Heart right ventricle (tissue), 16 donors: ENCODE results near the gene ZNF646. TPM values are rescaled to one million over a fixed set of nuclear protein-coding genes. Genes with fewer than 3 reads are reported as not detected.

Experiments used
- ATAC-seq, 8 donors: fragments of 200-7000 bp; cut with Tn5 transposase; one replicate each; pipeline ENCODE4 v1.9.1; 2020; ENCODE audit warnings: mild to moderate bottlenecking in 8 of 8, moderate library complexity in 8 of 8, moderate number of reproducible peaks in 1 of 8
- DNase-seq, 2 donors: peaks; one replicate each; pipeline ENCODE4 v3.0.0-alpha.2; 2020
- H3K27ac ChIP-seq, 10 donors: fragments of 200-600 bp; sonication (generic) in 2 of 10; one replicate each; pipeline versions ENCODE4 v1.5.0 to v1.8.0; 2020 to 2022; ENCODE audit warnings: mild to moderate bottlenecking in 3 of 10
- H3K27me3 ChIP-seq, 7 donors: fragments of 200-600 bp; one replicate each; pipeline ENCODE4 v1.8.0; 2021 to 2022; ENCODE audit warnings: mild to moderate bottlenecking in 2 of 7
- H3K36me3 ChIP-seq, 9 donors: fragments of 200-600 bp; sonication (generic) in 1 of 9; one replicate each; pipeline versions ENCODE4 v1.5.0 to v1.8.0; 2020 to 2022; ENCODE audit warnings: mild to moderate bottlenecking in 2 of 9
- H3K4me1 ChIP-seq, 9 donors: fragments of 200-600 bp; sonication (generic) in 1 of 9; one replicate each; pipeline versions ENCODE4 v1.5.0 to v1.8.0; 2020 to 2022; ENCODE audit warnings: mild to moderate bottlenecking in 4 of 9
- H3K4me3 ChIP-seq, 10 donors: fragments of 200-600 bp; sonication (generic) in 2 of 10; one replicate each; pipeline versions ENCODE4 v1.5.0 to v1.8.0; 2020 to 2022; ENCODE audit warnings: mild to moderate bottlenecking in 7 of 10, moderate library complexity in 2 of 10
- H3K9me3 ChIP-seq, 11 donors: fragments of 200-600 bp in 10 of 11; sonication (generic) in 2 of 11; one replicate each; pipeline versions ENCODE4 v1.5.0 to v1.8.0; 2013 to 2022; ENCODE audit warnings: mild to moderate bottlenecking in 2 of 11, control low read depth in 1 of 11, moderate library complexity in 1 of 11
- CTCF ChIP-seq, 9 donors: fragments of 200-600 bp; sonication (generic) in 2 of 9; IDR thresholded peaks; one replicate each; pipeline versions ENCODE4 v1.5.0 to v1.8.0; 2021 to 2022; ENCODE audit warnings: antibody characterized with exemption in 9 of 9, mild to moderate bottlenecking in 5 of 9, moderate library complexity in 1 of 9
- WGBS, 2 donors: extraction: QIAGEN DNeasy Blood & Tissue Kit; methylation state at CpG; one replicate each; pipeline ENCODE4 v1.1.7; 2013; ENCODE audit warnings: inconsistent platforms in 1 of 2; 5-methylcytosine and 5-hydroxymethylcytosine counted together
- intact Hi-C, 10 donors: fragments of 100-400 bp; cut with DNase I; formaldehyde crosslinking; loops; one replicate each; pipeline versions ENCODE4 v1.11.1 to v1.14.2; 2022
- polyA plus RNA-seq, 2 donors: library from polyadenylated mRNA; stranded (reverse); fragments of 200-250 nt; gene quantifications; one replicate each; pipeline ENCODE4 v1.2.3, GENCODE V29; 2013
- total RNA-seq, 10 donors: library from RNA; stranded (reverse); fragmentation: NEBNext Ultra II Directional in 3 of 10; extraction: Animal tissue kit (Norgen Biotek cat#: 25700) in 3 of 10; gene quantifications; one replicate each; pipeline versions ENCODE4 v1.2.1 to v1.2.4, GENCODE V29; 2021 to 2023
- donor health status: Arrhythmogenic right ventricular cardiomyopathy.
- donor health status: ischemic (EF 13 %, LVEDD 7.1; RV severe dilation, severe dysfunction).
- donor health status: healthy with polysubstance abuse.
- donor health status: DM: no; HTN: yes; CAD: no.
- donor health status: DM: no; HTN: no; CAD: no.
- donor health status: ischemic (EF 25% LVEDD 6.9; RV normal size, moderate dysfunction).
- donor health status: ischemic (EF 25% LVEDD 5.7; RV mildly dilated, moderate dysfunction).
- donor health status: healthy.
- donor health status: DM: yes; HTN: yes; CAD: no.
- donor health status: Ischemic cardiomyopathy.
- donor health status: ischemic (EF 35%, LVEDD 5.7; RV mildly dilated, moderate dysfunction).
- donor health status: nonischemic (EF 11% LVEDD 7.7; RV severe dilation, severe dysfunction).
- donor health status: DM: yes; HTN: yes; CAD: no.
- donor health status: PGD.
- donor health status: ischemic (EF 29% LVEDD 5.4; RV normal size, mild dysfunction).
- donor health status: nonischemic (EF 23%, LVEDD 6.1; RV moderate dilation, normal function).

The ZNF646 gene
- total and polyA plus RNA-seq, 12 donors = 2.7 to 12.0 (median 8.4) TPM

GRCh38 chr16:31117384-31118222 is 43.4 kb downstream of the ZNF646 start, which contains the start of gene KAT8:
Gene KAT8, plus strand, starts transcription at chr16:31117664. Its CDS starts 18 bp downstream, at chr16:31117682.
- intact Hi-C loops = loop anchor here in 5 of 10 donors (1.0 to 10.0 kb wide), 4 partner anchors 21 to 337 kb away; partner anchors contain the start of genes ARMC5 (in 1 of the 5) and FUS (in 1 of the 5)
- no peaks in the 10 kb centered on the region for H3K27me3 ChIP-seq
- peaks cover 10 to 62% (median 39%) of the 10 kb centered on the region in 9 donors for H3K4me1 ChIP-seq
- peaks cover 0 to 45% (median 33%) of the 10 kb centered on the region in 9 donors for H3K36me3 ChIP-seq
- H3K27ac ChIP-seq = peak within 1 kb of the TSS; percentile 91 to 98 (median 96)
- 0 to 1% methylated on average over 60 to 68 of the region's 68 CpGs for WGBS, 2 donors
- ATAC-seq (peak; percentile 93 to 97 (median 94)), DNase-seq (peak; percentile 98 to 99)
- TF ChIP-seq CTCF (IDR thresholded peaks at IDR 0.05) = no peak
- H3K4me3 ChIP-seq = peak within 1 kb of the TSS; percentile 44 to 87 (median 74)
- H3K9me3 ChIP-seq = no peaks in the 10 kb centered on the region

GRCh38 chr16:31118223-31119155 is 44.3 kb downstream of the ZNF646 start:
- 52 to 58% methylated on average over 9 of the region's 9 CpGs for WGBS, 2 donors
- H3K4me3 ChIP-seq = peak overlapping the region; percentile 44 to 87 (median 74)
- TF ChIP-seq CTCF (IDR thresholded peaks at IDR 0.05) = no peak
- no peaks in the 10 kb centered on the region for H3K27me3 ChIP-seq
- DNase-seq = no peak
- H3K27ac ChIP-seq = peak overlapping the region; percentile 91 to 98 (median 96)
- peak in 3 of 8 donors; percentile 2 to 13 (median 11) for ATAC-seq
- H3K4me1 ChIP-seq = peaks cover 2 to 53% (median 30%) of the 10 kb centered on the region in 9 donors
- H3K9me3 ChIP-seq = no peaks in the 10 kb centered on the region
- H3K36me3 ChIP-seq = peaks cover 0 to 48% (median 37%) of the 10 kb centered on the region in 9 donors
- intact Hi-C loops = loop anchor here in 5 of 10 donors (1.0 to 10.0 kb wide), 4 partner anchors 20 to 336 kb away; partner anchors contain the start of genes ARMC5 (in 1 of the 5) and FUS (in 1 of the 5)

GRCh38 chr16:31120129-31120528 is 45.9 kb downstream of the ZNF646 start:
- 88 to 93% methylated on average over 16 of the region's 16 CpGs for WGBS, 2 donors
- intact Hi-C loops = no loop called here
- peak overlapping the region in 2 of 10 donors; percentile 93 to 97 for H3K27ac ChIP-seq

More at GRCh38 chr16:31120129-31120528, 45.9 kb downstream of the ZNF646 start:
- ATAC-seq (no peak), DNase-seq (no peak)
- Histone ChIP-seq H3K4me3 (no peak overlapping the region), H3K9me3 (no peaks in the 10 kb centered on the region), H3K27me3 (no peaks in the 10 kb centered on the region), H3K36me3 (peaks cover 0 to 65% (median 52%) of the 10 kb centered on the region in 9 donors), H3K4me1 (peaks cover 0 to 39% (median 21%) of the 10 kb centered on the region in 9 donors)
- no peak for TF ChIP-seq CTCF (IDR thresholded peaks at IDR 0.05)
